SKM-1 treated with dmso at 0.1 percent for 144 hours (cell line): ENCODE data around the gene RSBN1L.
A peak's percentile ranks its signal among the peaks of the same experiment; 100 is the strongest.
"Not testable (repeated sequence)": the region's sequence is repeated elsewhere in the genome, so short reads cannot be mapped to it uniquely, and the experiment has no call there.

Experiments used
- DNase-seq: peaks from one replicate; lab custom pipeline; 2025; ENCODE audit not compliant: unreplicated experiment; lab: John Stamatoyannopoulos, UW

RSBN1L gene

DNA sequence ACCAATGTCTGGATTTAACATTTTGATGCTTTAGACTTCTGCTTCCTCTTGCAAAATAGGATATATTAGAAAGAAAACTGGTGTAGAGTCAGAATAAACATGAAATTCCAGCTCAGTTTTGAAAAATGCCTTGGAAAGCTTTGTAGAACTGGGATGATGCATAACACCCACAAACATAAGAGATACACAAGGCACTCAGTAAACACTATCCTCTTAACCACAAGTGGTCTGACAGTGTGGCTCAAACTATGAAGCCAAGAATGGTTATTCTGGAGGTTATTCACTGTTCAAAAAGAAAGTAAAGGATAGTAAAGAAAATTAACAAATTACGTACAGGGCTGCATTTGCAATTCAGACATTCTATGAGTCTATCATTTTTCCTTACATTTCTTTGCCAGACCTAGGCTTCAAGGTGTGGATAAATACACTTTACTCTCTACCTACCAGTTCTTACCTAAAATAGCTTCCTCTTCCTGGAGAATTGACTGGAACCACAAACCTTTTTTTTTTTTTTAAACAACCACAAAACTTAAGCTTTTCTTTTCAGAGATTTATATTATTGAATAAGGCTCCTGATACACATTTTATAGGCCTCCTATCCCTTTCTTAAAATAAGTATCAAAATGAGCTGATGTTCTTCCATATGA, 9.0 kb upstream of the RSBN1L start:
- no peak for DNase-seq

DNA sequence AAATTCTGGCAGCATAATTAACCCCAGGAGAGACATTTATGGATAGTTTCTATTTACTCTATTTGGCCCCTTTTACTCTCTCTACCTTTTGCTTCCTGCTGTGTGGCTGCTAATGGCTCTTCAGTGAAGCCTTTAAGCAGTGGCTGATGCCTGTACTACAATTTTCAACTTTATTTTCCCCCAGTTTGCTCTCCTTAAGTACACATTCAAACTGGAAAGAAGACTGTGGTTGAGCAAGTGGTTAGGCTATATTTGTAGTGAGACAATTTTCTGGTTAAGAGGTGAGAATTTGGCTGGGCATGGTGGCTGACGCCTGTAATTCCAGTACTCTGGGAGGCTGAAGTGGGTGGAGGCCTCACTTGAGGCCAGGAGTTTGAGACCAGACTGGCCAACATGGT, 8.5 kb upstream of the RSBN1L start:
- DNase-seq, result no peak

DNA sequence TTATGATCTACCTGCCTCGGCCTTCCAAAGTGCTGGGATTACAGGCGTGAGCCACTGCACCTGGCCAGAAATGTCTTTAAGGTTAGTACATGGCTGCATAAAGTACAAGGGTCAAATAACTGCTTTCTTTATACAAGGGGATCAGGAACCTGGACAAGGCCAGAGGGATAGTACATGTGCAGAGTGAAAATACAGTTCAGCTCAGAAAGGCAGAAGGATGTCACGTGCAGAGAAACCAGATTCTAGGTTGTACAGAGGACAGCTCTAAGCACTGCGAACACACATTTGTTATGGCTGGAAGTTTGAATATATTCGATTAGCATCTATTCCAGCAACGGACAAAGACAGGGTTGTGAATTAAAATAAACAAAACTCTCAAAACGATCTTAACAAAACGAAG, 6.0 kb upstream of the RSBN1L start:
- DNase-seq, result no peak

DNA sequence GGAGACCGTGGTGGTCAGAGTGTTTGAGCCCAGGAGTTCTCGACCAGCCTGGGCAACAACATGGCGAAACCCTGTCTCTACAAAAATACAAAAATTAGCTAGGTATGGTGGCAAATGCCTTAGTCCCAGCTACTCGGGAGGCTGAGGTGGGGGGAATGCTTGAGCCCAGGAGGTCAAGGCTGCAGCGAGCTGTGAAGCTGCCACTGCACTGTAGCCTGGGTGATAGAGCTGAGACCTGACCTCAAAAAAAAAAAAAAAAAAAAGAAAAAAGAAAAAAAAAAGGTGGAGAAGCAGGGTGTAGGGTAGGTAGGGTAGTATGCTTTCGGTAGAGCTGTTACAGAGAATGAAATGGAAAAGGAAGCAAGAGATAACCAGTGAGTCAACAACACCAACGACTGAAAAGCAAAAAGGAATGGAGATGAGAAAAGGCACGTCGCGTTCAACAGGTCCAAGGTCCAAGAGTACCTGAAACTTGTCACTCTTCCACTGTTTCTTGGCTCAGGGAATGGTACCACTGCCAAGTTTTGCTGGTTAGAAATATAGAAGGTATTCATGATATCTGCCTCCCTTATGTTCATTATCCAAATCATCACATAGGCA, 4.3 kb upstream of the RSBN1L start:
- DNase-seq, result no peak

DNA sequence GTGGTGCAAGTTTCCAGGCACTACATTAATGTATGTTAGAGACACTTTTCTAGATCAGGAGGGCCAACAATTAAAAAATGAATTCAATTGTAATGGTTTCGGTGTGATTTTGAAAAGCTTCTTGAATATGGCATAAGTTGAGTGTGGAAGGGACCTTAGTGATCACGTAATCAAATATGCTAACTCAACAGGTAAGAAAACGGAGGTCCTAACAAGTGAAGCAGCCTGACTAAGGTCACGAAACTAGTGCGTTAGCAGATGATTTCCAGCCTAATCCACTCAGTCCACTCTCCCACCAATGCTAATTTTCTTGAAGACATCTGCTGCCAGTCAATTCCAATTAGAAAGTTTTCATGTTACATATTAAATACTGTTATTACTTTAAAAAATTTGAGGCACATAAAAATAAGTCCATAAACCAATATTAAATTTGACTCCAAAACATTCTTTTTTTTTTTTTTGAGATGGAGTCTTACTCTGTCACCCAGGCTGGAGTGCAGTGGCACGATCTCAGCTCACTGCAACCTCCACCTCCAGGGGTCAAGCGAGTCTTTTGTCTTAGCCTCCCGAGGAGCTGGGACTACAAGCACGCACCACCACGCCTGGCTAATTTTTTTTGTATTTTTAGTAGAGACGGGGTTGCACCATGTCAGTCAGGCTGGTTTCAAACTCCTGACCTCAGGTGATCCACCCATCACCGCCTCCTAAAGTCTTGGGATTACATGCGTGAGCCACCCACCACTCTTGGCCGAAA, 2.3 kb upstream of the RSBN1L start:
- DNase-seq, result no peak

DNA sequence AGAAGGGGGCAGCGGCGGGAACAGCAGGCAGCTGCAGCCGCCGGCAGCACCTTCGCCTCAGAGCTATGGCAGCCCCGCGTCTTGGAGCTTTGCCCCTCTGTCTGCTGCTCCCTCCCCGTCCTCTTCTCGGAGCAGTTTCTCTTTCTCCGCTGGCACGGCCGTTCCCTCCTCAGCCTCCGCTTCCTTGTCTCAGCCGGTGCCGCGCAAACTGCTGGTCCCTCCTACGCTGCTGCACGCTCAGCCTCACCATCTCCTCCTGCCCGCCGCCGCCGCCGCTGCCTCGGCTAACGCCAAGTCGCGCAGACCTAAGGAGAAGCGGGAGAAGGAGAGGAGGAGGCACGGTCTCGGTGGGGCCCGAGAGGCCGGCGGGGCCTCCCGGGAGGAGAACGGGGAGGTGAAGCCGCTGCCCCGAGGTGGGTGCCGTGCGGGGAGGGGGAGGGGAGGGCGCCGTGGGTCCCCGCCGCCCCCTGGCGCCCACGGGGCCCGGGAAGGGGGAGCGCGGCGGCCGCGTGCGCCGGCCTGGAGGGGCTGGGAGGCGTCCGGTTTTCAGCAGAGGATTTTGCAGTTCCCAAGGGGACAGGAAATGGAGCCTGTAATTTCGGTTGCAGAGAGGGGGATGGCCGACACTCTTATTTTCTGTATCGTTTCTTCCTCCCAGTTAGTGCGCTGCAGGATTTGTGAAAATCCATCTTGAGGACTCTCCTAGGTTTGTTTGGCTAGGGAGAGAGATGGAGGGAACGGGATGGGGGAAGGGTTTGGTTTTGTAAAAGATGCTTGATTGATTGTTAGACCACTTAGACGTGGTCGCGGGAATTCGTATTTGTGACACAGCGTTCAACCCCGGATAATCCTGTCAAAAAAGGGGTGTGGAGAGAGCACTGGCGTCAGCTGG, 630 bp downstream of the RSBN1L start:
- peak; percentile 27 for DNase-seq

DNA sequence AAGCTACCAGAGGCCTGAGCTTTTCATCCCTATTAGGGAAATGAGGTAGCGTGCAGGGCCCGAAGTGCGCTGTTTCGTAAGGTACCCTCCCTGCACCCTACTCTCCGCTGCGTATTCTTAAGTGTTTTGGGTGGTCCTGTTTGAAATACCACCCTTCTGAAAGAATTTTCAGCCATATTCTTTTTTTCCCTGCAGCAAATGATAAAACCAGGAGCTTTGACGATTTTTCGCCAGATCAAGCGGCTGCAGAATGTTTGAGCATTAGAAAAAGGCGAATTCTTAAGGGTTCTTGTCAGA, 1.2 kb downstream of the RSBN1L start:
- DNase-seq, result peak; percentile 66

DNA sequence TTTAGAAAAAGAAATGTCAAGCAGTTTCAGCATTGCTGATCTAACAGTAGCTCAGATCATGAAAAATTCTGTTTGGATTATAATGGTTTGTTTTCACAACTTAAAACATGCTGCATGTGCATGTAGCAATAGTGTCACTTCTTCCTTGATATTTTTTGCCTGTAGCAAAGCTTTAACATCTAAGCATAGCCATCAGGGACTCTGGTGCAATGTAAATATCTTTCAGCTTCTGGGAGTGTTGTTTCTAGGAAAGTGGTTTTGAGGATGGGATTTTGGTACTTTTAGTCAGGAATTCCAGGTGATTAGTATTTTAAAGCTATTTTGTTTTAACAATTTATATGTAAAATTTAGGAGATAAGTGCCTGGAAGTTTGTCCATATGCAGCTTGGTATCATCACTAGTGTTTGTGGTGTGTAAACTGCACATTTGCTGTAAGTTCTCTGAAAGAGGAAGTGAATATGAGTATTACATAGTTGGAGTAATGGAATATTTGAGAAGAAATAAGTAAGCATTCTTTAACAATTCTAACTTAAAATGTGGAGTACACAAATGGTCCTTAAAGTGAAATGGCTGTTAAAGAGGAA, 1.9 kb downstream of the RSBN1L start:
- DNase-seq, result peak; percentile 50

DNA sequence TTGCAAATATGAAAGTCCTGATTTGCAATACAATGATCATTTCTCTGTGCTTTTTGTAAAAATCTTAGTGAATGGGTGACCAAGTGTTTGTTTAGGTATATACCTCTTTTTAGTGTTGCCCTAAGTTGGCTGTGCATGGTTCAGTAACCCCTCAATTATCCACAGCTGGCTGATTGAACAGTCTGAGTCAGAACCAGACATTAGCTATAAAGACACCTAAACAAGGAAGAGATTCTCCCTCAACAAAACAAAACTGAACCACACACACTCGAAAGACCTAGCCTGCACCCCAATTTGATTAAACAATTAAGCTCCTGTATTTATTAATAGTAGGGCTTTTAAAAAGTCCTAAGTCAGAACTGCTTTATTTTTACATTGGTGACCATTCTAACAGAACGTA, 2.8 kb downstream of the RSBN1L start:
- DNase-seq, result no peak

DNA sequence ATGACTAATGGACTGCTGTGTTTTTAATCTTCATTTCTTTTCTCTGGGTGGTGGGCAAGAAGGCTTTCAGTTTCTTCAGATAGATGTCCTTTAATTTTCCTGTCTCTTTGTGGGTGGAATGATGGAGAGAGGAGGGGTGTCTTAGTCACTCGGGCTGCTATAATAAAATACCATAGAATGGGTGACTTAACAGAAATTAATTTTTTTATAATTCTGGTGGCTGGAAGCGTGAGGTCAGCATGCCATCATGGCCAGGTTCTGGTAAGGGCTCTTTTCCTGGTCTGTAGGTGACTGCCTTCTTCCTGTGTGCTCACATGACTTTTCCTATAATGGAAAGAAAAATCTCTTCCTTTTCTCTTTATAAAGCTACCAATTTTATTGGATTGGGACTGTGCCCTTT, 6.3 kb downstream of the RSBN1L start:
- DNase-seq, result no peak

DNA sequence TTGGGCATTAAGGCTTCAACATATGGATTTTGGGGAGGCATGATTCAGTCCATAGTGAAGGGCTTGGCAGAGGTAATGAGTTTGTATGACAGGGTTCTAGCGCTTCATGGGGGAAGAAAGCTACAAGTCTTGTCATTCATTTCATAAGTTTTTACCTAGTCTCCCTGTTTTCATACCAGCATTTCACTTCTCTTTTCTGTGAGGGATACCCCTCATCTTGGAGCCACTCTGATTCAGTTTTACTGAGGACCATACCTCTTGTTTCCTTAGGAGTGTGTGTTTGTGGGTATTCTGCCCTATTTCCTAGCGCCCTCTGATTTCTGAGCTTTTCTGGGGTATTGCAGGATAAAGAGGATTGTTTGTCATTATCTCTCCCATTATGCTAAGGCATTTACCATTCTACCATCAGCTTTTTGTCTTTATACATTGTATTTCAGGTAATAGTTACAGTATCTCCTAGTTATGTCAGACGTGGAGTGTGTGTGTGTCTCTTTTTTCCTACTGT, 6.8 kb downstream of the RSBN1L start:
- no peak for DNase-seq

DNA sequence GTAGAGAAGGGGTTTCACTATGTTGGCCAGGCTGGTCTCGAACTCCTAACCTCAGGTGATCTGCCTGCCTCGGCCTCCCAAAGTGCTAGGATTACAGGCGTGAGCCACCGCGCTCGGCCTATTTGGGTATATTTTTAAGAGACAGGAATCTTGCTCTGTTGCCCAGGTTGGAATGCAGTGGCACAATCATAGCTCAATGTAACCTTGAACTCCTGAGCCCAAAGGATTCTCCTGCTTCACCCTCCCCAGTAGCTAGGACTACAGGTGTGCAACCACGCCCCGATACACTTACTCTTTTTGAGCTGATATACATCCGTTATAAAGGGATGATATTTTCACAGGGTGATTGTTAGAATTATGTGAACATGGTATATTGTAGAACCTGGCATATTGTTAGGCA, 7.4 kb downstream of the RSBN1L start:
- not testable (repeated sequence) for DNase-seq

DNA sequence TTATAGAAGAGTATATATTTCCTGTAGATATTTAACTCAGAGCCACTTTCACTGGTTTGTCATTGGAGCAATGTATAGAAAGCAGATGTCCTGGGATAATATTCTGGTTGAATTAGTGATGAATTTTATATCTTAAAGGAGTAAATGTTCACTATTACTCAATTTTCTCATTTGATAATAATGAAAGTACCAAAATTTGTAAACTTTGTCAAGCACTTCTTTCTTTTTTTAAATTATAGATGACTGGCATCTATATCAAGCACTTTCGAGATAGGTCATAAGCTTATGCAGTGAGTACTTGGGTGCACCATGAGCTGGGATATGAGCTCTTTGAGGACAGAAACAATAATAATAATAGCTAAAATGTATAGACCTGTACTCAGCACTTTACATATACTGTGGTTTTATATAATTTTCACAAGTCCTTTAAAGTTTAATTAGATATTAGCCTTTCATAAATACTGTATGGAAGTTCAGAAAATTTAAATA, 11.3 kb downstream of the RSBN1L start:
- DNase-seq, result no peak

DNA sequence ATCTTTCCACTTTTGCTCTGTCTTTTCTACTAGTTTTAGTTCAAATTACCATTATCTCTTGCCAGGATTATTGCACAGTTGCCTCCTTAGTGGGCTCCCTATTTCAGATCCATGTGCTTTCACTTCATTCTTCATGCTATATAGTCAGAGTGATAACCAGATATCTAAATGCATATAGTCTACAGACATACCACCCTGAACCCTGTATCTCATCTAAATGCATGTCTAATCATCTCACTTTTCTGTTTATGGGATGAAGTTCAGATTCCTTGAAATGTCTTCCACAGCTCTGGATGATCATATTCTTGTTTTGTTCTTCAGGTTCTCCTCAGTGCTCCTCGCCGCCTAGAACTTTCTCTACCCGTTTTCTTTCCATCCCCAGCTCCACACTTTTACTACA, 13.8 kb downstream of the RSBN1L start:
- no peak for DNase-seq

DNA sequence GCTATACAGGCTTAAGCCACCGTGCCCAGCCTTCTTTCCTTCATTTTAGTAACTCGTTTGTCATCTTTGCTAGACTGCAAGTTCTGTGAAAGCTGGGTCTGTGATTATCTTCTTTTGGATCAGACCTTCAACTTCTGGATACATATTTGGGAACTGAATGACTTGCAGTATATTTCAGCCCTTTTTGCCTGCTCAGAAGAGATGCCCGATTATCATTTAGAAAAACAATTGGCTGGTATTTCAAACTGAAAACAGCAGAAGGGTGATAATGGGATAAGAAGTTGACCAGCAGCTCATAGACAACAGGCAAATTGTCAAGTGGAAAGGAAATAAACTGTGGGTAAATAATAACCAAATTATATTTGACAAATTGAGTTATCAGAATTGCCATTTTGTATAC, 14.6 kb downstream of the RSBN1L start:
- DNase-seq, result no peak

DNA sequence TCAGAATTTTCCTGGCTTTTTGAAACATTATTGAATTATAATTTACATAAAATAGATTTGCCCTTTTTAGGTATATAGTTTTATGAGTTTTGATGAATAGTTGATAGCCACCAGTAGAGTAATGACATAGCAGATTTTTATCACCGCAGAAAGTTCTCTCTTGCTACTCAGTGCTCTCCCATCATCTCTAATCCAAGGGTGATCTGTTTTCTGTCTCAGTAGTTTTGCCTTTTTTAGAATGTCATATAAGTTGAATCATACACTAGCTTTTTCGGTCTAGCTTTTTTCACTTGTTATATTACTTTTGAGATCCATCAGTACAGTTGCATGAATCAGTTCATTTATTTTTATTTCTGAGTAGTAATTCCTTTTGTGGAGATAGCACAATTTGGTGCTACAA, 17.9 kb downstream of the RSBN1L start:
- DNase-seq, result no peak

DNA sequence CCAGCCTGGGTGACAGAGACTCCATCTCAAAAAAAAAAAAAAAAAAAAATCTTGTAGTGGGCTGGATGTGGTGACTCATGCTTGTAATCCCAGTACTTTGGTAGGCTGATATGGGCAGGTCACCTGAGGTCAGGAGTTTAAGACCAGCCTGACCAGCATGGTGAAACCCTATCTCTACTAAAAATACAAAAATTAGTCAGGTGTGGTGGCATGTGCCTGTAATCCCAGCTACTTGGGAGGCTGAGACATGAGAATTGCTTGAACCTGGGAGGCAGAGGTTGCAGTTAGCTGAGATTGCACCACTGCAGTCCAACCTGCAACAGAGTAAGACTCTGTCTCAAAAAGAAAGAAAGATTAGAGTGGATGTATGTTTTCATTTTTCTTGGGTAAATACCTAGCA, 18.7 kb downstream of the RSBN1L start:
- not testable (repeated sequence) for DNase-seq

DNA sequence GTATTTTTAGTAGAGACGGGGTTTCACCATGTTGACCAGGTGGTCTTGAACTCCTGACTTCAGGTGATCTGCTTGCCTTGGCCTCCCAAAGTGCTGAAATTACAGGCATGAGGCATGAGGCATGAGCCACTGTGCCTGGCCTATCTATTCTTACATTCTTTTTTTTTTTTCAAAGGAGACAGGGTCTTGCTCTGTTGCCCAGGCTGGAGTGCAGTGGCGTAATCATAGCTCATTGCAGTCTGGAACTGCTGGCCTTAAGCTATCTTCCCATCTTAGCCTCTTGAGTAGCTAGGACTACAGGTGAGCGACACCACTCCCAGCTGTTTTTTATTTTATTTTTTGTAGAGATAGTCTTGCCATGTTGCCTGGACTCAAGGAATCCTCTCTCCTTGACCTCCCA, 20.5 kb downstream of the RSBN1L start:
- DNase-seq, result no peak

DNA sequence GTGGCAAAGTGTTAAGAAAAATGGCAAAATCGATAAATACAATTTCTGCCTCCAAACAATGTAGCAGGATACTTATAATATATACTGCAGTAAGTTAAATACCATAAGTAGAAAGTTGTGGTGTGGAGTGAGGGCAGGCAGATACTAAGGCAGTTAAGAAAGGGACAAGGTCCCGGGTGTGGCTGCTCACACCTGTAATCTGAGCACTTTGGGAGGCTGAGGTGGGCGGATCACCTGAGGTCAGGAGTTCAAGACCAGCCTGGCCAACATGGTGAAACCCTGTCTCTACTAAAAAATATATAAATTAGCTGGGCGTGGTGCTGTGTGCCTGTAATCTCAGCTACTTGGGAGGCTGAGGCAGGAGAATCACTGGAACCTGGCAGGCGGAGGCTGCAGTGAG, 21.3 kb downstream of the RSBN1L start:
- not testable (repeated sequence) for DNase-seq

DNA sequence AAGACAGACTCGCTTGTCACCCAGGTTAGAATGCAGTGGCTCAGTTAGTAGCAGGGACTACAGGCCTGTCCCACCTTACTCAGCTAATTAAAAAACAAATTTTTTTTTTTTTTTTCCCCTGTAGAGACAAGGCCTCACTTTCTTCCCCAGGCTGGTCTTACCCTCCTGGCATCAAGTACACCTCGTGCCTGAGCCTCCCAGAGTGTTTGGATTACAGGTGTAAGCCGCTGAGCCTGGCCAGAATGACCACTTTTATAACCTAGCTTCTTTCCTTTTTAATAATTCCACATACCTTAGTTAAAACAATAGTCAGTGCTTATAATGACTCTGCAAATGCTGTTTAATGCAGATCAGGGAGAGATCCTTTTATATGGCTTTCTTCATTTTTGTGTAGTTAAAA, 31.3 kb downstream of the RSBN1L start:
- DNase-seq, result no peak
